GM18507 (cell line): Measurements from ENCODE around the gene FNDC3B.
A peak's percentile ranks its signal among the peaks of the same experiment; 100 is the strongest.

ENCODE experiments used
- DNase-seq: peaks from one replicate; pipeline ENCODE4 v3.0.0; 2011; ENCODE audit warnings: low read depth; ENCODE audit not compliant: insufficient read length; ENCODE audit errors: extremely low spot score
- FAIRE-seq: peaks from 2 replicates; lab custom pipeline; 2011; peaks lifted over from hg19 to GRCh38; lab: Jason Lieb, UNC

The FNDC3B gene

DNA sequence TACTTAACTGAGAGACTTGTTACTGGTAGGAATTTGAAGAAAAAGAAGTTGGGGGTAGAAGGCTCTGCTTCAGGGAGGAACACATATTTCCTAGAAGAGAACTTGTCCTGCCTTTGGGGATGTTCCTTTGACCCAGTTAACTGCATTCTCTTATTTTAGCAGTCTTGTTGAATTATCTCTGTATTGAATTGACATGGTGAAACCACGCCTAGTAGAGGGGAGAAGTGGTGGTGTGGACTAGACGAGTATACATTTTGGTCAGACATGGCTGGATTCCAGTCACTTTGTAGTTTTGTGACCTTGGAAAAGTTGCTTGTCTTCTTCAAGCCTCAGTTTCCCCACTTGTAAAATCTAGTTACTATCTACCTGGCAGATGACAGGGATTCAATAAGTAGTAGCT lies 87.8 kb downstream of the FNDC3B start:
- DNase-seq (no peak), FAIRE-seq (no peak)

DNA sequence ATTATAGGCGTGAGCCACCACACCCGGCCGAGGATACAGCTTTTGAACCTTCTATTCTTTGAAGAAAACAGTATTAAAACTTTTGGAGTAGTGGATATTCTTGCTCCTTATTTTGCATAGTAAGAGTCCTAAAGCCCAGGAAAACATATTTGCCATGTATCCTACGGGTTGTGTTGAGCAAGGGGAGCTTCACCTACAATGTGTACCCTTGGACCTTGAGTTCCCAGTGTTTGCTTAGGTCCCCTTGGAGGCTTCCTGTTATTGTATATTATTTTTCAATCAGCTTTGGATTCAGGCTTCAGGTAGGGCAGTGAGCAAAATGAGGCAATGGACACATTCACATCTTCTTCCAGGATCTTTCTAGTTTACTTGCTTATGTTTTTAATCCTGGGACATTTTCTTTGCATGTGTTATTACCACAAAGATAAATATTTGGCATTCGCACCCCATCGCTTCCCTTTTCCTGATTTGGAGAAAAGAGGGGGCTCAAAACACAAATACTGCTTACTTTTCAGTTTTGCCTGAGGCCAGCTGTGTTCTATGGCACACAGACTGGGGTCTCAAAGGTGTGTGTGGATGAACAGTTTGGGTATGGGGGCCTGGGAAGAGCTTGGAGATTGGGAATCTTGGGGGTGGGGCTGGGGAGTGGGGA lies 88.7 kb downstream of the FNDC3B start:
- DNase-seq (no peak), FAIRE-seq (no peak)

DNA sequence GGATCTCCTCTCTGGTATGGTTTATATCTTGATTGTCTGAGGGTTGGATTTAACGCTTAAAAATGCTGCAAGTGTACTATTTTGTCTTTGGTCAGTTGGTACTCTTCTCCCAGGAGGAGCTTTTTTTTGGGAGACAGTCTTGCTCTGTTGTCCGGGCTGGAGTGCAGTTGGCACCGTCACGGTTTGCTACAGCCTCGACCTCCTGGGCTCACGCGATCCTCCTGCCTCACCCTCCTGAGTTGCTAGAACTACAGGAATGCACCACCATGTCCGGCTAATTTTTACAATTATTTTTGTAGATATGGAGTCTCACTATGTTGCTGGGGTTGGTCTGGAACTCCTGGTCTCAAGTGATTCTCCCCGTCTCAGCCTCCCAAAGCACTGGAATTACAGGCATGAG lies 89.5 kb downstream of the FNDC3B start:
- FAIRE-seq (no peak), DNase-seq (no peak)

DNA sequence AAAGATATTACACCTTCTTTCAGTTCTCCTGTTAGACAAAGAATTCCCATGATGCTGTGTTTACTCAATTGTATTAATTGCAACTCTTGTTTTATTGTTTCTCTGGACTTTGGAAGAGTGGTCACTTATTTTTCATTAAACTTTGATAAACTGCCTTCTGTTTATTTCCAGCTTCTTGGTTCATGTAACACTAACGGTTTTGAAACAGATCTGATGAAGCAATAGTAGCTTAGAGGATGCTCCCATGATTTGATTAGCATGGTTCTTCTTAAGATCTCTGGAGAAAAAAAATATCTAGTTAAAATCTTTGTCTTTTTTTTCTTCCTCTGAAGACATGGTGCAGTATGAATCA lies 90.1 kb downstream of the FNDC3B start:
- DNase-seq (no peak), FAIRE-seq (no peak)

DNA sequence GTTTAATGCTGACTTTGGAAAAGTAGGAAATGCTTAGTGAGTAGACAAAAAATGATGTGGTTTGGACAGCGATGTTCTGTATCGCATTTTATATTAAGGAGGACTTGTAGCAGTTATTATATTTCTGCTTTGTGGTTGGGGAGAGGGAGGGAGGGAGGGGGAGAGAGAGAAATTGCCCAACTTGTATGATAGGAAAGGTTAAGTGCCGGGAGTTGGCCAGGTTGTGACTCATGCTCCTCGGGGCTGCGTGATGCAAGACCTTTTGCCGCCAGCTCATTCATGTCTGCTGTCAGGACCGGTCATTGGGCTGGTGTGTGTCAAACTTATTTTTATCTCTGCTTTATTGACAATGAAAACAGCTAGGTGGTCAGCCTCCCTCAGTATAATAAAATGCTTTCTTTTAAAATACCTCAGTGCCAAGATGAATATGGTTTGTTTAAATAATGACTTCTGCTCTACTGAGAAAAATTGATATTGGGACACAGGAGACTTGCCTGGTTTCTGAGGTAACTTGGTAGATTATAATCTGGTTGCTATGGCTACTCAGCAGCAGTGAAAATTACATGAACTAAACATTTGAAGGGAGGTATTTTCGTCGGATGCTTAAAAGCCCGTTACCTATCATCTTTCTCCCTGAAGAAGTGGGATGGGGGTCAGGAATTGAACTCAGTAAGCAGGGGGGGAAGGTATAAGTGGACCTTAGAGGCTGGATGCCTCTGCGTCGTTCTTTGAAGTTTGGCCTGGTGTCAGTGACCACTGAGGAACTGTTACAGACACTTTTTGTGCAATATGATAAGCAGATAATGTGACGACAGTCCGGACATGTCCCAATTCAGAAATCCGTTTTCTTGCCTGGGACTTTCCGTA lies 90.7 kb downstream of the FNDC3B start:
- no peak for DNase-seq
- FAIRE-seq: no peak

DNA sequence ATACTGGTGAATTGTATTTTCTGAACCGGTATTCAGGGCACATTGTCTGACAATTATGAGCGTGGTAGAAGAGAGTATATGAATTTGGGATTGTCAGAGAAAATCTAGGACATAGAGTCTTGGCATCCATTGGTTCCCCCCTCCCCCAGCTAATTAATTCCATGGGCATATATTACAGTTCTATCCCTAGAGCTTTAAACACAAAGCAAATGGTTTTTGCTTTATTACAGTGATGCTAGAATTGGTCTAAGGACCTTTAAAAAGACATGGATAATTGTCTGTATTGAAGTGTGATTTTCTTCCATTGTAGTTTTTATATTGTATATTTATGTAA lies 91.3 kb downstream of the FNDC3B start:
- DNase-seq: no peak
- no peak for FAIRE-seq

DNA sequence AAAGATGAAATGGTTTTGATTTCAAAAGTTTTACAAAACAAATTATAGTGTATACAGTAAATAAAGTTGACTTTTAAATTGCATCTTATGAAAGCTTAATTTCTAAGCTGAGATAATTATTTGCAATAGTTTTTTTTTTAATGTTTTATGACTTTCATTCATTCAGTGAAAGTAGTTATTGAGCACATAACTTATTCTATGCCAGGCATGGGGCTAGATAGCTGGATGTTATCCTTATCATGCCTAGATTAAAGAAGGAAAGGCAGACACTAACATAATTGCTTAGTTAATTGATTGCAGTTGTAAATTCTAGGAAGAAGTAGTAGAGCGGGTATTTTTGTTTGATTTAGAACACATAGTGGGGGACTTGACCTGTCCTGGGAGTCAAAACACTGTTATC lies 92.4 kb downstream of the FNDC3B start:
- FAIRE-seq: no peak

DNA sequence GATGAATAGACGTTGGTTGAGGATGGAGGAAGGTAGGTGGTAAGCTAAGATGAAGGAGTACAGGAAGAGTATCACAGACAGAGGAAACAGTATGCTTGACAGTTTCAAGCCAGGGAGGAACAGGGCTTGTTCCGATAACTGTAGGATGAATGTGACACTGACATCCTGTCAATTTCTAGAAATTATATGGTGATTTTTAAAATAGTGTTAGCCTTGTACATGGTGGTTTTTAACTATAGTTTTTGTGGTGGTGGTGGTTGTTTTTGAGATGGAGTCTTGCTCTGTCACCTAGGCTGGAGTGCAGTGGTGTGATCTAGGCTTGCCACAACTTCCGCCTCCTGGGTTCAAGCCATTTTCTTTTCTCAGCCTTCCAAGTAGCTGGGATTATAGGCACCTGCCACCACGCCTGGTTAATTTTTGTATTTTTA lies 92.8 kb downstream of the FNDC3B start:
- FAIRE-seq: peak; percentile 64
- DNase-seq: no peak

More for the DNA sequence above, 92.4 kb downstream of the FNDC3B start:
- DNase-seq: no peak

DNA sequence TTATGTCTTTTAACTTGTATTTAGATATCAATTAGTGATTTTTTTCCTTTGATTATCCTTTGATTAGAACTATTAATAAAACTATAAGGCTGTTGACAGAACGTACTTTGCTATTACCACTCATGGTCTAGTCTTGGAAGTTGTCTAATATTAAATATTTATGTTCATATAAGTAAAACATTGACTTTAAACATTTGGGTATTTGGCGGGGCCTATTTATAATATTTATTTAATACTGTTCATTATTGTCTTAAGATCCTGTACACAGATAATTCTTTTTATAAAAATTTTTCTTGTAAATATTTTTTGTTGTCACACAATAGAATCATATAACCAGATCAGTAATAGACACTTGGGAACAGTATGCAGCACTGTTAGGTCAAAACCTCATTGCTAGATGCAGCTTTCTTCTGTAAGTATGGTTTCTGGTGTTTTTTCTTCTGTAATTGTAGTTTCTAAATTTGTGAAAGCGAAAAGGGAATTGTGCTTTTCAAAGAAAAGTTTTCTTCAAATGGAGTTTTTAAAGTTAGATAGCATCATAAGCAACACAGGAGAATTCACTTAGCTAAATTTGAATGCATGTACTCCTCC lies 93.4 kb downstream of the FNDC3B start:
- FAIRE-seq: no peak

DNA sequence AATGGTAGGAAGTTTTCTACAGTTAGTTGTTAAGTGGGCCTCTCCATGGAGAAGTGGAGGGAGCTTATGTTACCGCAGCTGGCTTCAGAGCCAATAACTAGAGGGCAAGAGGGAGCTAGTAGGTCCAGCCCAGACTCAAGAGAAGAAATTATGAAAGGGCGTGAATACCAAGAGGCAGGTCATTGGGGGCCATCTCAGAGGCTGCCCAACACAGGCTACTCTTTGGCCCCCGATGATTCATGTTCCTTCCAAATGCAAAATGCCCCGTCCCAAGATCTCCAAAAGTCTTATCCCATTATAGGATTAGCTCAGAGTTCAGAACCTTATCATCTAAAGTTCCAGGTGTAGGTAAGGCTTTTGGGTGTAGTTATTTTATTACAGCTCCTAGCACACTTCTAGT lies 94.5 kb downstream of the FNDC3B start:
- FAIRE-seq: no peak
- DNase-seq: no peak

More for the DNA sequence above, 93.4 kb downstream of the FNDC3B start:
- DNase-seq: no peak

DNA sequence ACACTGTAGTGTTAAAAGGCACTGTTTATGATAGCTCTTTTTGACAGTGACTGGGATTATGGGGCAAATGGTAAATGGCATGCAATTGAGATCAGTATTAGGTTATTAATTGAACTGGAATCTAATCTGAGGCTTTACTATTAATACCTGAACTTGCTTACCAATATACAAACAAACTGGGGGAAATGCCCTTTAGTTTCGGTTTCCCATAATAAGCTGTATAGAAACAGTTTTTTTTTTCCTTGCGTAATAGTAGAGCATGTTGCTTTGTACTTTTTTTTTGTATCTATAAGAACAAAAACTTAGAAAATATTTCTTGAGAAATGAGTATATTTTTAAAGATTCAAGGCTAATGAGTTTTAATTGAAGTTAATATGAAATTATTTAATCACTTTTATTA lies 95.0 kb downstream of the FNDC3B start:
- DNase-seq: no peak
- FAIRE-seq: peak; percentile 70

DNA sequence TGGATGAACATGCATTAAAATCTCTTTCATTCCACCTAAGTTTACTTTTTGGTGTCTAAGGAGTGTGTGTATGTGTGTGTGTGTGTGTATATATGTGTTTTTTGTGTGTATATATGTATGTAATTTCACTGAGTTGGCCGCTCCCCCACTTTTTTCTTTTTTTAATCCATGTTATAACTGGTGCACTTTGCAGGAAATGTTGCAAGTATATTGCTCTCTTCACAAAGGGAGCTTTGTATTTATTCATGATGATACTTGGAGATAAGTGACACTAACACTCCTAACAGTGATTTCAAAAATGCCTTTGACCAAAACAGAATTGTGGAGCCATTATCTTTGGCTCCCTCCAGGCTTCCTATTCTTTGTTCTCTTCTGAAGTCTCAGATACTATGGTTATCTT lies 95.8 kb downstream of the FNDC3B start:
- FAIRE-seq (no peak), DNase-seq (no peak)

DNA sequence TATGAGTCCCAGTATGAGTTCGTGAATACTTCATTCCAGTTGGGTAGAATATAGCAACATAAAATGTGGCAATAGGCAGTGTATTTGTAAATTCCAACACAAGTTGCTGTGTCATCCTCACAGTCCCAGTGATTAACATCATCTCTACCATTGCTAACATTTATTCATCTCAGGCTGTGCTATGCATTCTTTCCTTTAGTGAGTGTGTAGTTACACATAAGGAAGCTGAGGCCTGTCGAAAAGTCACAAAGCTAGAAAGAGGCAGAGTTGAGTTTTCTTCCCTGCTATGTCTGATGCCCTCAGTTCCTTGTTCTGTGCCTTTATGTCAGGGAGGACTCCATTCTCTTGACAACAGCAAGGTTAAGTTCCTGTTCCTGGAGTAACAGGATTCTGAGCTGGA lies 96.4 kb downstream of the FNDC3B start:
- FAIRE-seq: no peak
- DNase-seq: no peak

DNA sequence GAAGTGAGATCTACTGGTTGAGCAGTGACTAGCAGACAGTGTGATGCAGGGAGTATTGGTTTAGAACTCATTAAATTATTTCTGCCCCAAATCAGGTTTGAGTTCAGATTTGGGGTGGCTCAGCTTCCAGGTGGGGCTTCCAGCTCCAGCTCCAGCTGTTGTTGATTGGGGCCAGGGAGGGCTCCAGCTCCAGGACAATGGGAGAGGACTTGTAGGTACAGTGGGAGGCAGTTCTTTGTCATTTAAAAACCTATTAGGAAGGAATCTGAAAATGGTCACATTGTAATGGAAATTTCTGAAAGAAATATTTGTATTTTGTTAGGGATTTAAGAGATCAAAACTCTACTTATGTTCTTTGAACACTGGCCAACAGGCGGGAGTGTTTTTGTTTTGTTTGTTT lies 97.0 kb downstream of the FNDC3B start:
- DNase-seq (no peak), FAIRE-seq (no peak)

DNA sequence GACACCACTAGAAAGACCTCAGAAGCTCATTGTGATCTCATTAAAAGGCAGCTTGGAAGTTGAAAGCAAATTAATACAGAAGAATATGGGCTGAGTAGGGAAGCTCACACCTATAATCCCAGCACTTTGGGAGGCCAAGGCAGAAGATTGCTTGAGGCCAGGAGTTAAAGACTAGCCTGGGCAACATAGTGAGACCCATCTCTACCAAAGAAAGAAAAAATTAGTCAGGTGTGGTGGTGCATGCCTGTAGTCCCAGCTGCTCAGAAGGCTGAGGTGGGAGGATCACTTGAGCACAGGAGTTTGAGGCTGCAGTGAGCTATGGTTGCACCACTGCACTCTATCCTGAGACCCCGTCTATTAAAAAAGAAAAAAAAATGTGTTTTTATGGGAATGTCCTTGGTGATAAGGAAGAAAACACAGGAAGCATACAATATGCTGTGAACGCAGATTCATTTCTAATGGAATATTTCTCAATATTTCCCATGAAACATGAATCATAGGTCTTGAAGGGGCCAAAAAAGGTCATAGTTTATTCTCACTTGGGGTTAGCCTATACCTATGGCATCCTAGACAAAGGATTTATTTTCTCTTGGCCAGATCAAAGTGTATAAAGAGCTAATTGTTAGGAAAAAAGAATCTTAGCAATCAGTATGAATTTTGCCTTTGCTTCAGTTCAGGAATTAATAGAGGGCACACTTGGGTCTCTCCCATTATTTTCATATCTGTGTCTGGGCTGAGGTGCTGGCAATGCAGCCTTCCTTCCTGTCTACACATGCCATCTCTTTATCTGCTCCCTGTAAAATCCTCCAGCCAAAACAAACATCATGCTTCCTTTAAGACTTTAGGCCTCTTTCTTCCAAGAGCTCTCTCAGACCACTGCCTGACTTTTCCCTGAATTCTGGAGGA lies 98.2 kb downstream of the FNDC3B start:
- FAIRE-seq: no peak
- no peak for DNase-seq

DNA sequence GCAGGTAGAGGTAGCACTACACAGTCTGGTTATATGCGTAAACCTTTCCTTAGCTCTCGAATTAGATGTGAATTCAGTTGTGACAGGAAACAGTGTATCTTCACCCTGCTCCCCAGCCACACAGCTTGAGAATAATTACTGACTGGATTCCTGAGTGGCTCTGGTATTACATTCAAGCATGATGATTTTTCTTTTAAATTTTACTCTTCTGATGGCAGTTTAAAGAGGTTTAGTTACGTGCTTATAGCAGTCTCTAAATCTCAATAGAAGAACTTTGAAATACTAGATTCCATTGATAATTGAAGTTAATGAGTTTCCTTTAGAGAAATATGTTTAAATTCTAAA lies 98.8 kb downstream of the FNDC3B start:
- FAIRE-seq (no peak), DNase-seq (no peak)

DNA sequence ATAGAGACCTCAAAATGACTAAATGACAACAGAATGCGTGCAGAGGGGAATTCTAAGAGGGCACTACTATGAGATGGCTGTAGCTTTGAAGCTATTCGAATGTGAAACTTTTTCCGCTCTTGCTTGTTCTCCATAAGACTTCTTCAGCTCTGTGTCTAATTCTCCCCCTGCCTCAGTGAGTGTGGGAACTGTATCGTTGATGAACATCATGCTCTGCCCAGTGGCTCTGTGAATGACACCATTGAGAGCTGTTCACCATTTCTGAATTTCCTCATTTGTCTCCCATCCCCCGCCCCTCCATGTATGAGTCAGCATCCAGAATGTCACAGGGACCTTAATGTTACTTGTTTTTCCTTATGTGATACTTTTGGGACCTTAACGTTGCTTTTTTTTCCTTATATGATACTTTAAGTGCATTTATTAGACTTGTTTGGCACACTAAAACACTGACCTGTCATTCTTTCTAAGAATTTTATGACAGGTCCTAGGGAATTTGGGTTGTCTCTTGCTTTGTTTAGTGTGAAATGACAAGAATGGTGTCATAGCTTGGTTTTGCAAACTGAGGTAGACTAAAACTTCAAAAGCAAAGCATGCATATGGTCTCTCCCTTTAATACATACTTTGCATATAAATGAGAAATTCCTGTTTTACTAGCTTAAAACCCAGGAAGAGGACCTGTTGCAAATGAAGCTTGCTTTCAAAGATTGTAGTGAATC lies 99.6 kb downstream of the FNDC3B start:
- DNase-seq: no peak
- FAIRE-seq: peak; percentile 83

DNA sequence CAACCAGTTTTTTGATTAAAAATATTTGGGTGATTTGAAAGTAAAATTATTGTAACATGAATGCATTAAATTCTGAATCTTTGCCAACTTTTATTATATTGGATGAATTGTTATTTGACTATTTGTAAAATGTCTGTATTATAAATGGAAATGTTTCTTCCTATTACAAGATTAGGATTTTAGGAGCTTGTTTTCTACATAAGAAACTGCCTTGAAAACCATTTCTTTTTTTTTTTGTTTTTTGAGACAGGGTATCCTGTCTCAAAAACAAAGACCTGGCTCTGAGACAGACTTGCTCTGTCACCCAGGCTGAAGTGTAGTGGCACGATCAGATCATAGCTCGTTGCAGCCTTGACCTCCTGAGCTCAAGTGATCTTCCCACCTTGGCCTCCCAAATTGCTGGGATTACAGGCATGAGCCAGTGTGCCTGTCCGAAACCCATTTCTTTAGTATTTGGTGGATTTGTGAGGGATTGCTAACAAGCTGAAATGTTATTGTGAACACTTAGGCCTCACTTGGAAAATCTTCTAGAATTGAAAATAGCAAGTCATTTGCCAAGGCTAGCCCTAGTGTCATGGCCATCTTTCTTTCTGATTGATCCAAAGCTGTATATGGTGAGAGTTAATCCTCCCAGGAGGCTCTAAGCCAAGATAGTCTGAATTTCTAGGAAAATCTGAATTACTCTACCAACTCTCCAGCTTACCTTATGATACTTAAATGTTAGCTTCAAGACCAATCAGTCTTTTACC lies 100.3 kb downstream of the FNDC3B start:
- FAIRE-seq (no peak), DNase-seq (no peak)
